Medulla oblongata (tissue), 1 donor: ENCODE data around the gene MDM2.

ENCODE experiments used
- DNase-seq: peaks from one replicate; pipeline ENCODE4 v3.0.0-alpha.2; 2015; ENCODE audit errors: extremely low spot score

The MDM2 gene

DNA sequence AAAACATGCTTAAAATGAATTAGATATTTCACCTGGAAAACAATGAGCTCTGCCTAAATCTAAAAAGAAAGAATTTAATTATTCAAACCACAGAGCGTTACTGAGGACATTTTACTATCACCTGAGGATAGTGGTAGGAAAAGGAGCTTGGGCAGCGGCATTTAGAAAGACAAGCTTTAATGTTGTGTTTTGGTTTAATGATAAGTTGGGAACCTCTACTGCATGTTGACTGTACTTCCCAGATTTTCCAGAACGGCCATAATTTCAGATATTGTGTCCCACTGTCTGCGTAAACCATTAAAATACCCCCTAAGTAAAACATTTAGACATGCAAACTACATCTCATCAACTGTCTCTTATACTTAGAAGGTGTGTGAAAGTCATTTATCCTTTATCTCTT, 69.6 kb downstream of the MDM2 start:
- DNase-seq, result no peak

- no peak for DNase-seq
Observed at GRCh38 chr12:68878283-68878682, 70.3 kb downstream of the MDM2 start.

- DNase-seq, result no peak
Observed at GRCh38 chr12:68878846-68879245, 70.9 kb downstream of the MDM2 start.

GRCh38 chr12:68880660-68881325, 72.8 kb downstream of the MDM2 start:
- DNase-seq, result peak; percentile 21

GRCh38 chr12:68882251-68882964, 74.4 kb downstream of the MDM2 start:
- DNase-seq, result no peak

DNA sequence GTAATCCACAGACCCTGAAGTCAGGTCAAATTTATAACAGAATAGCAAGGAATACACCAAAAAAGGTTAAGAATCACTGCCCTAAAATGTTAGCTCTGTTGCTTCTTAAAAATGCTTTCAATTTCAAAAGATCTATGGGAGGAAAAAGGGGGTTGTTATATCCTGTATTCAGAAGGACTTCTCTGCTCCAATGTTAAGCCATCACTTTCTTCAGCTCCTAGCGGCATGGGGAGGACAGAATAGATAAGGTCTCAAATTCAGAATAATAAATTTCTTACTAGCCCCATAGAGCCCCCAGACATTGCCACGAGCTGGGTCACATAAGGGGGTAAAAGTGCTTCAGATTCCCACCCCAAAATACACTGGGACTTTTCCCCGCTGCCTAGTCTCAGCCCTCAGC, 75.2 kb downstream of the MDM2 start:
- no peak for DNase-seq

GRCh38 chr12:68884251-68884650, 76.3 kb downstream of the MDM2 start:
- no peak for DNase-seq

DNA sequence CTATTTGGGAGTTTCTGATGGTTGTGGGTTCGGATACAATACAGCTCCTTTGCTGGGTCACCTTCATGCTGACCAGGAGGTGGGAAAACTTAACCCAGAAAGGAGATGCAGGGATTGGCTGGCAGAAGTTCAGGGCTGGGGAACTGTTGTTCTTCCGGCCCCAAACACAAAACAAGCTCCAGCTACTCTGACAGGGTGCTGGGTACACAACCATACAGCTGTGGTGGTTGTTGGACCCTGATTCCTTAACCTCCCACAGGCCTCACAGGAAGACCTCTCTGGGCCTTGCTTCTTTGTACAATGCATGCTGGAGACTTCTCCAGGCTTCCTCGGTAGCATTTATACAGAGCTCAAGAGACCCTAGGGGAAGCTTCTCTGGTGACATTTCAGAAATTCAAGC, 77.4 kb downstream of the MDM2 start:
- no peak for DNase-seq

DNA sequence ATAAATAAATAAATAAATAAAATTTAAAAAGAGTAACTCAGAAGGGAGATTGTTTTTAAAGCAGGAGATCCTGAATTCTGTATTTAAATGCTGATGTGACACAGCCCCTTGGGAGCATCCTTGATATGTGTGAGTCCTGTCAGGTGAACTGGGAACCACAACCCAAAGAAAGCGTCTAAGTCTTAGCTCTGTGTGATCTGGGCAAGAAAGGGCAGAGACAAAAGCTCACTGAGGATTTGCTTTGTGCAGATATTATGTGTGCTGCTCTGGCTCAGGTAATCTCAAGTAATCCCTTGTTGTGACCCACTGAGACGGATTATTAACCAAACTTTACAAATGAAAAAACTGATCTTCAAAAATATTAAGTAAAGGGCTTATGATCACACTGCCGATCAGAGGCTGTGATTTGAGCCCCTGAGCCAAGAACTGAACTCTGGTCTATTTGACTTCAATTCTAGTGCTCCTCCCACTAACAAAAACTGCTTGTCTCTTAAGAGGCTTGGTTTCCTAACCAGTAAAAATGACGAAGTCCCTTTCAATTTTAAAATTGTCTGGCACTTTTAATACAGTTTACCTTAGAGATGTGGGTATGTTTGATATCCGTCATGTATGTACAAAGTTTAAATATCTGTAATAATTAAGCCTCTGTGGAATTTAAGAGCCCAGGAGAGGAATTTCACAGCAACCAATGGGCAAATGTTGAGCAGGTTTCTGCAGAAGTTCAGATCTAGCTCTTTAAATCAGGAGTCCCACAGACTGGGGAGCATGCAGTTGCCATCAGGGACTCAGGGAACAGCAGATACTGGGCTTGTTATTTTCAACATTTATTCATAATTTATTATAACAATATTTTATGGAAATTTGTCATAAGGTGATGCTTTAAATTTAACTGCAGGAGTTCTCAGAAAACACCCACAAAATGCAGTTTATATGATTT, 78.9 kb downstream of the MDM2 start:
- no peak for DNase-seq

DNA sequence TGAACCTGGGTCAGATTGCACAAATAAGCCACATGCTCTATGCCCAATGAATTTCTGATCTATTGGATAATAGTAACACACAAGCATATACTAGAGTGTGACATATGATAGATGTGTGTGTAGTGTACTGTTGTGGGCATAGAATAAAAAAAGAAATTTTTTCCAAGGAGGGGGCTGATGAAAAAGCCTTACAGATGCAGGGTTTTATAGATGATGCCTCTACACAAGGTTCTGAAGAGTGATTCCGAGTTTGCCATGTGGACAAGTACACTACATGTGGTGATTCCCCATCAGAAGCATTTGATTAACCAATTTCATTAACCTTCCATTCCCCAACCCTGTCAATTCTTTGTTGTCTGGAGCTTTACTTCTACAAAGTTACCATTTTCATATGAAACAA, 79.7 kb downstream of the MDM2 start:
- DNase-seq, result no peak

DNA sequence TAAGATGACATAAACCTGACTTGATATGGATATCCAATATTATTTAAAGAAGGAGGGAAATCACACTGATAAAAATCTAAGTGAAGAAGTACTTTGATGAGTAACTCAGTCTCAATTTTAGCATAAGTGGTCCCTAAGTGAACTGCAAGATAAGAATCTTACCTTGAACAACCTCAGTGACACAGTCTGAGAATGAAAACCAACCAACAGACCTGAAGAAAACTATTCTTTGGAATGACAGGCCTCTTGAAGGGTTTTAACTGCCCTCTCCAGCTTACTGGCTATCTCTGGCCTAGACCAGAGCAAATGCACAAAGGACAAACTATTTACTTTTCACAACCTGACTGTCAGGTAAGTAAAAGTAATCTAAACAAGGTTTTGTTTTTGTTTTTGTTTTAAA, 80.3 kb downstream of the MDM2 start:
- no peak for DNase-seq

DNA sequence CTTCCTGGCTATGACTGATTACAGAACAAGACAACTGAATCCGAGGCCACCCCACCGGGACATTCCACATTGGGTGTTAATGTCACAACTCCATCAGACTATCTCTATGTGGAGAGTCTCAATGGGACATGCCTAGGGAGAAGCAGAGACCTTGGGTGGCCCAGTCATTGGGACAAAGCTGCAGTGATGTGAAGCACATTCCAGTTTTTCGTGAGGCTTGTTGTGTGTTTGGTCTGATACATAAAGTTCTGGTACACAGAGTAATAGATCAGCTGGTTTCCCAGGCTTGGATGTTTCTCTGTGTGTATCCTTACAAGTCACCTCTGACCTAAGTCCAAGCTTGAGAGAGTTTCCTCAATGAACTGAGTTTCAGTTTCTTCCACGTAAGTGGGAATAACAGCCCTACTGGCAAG, 82.7 kb downstream of the MDM2 start:
- no peak for DNase-seq

GRCh38 chr12:68891141-68891540, 83.2 kb downstream of the MDM2 start:
- no peak for DNase-seq

DNA sequence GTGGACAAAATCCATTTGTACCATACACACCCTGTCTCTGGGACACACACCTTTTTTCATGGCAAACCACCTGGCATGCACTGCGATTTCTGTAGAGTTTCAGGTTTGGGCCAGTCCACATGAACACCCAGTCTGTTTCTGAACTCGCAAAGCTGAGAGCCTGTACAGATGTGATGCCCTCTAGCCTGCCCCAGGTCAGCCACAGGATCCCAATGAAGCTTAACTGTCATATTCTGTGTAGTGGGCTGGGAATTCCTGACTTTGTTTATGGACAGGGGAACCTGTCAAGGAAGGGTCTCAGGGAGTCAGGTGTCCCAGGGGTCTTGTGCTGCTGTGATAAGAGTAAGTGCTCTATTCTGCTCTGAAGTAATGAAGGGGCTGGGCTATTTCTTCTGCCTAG, 85.2 kb downstream of the MDM2 start:
- DNase-seq, result no peak

- DNase-seq, result no peak
Observed at GRCh38 chr12:68893741-68894140, 85.8 kb downstream of the MDM2 start.

DNA sequence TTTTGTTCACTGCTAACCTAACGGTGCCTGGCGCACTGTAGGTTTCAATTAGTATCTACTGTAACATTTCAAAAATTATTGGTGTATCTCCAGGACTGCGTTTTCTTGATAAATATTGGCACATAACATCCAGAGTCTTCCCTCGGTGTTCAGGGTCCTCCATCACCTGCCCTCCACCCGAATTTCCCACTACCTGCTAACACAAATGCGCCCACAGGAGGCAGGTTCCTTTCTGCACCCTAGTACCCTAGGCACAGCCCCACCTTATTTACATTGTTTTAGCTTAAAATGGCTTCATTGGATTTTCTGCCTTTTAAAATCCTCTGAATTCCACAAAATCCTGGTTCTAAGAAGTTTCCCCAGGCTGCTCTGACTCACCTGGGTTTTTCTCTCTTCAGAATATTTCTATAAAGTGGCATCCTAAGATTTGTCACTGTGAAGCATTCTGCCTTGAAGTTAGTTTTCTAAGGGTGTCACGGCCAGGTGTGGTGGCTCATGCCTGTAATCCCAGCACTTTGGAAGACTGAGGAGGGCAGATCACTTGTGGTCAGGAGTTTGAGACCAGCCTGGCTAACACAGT, 86.4 kb downstream of the MDM2 start:
- no peak for DNase-seq

- no peak for DNase-seq
Observed at GRCh38 chr12:68896881-68897540, 89.0 kb downstream of the MDM2 start.

DNA sequence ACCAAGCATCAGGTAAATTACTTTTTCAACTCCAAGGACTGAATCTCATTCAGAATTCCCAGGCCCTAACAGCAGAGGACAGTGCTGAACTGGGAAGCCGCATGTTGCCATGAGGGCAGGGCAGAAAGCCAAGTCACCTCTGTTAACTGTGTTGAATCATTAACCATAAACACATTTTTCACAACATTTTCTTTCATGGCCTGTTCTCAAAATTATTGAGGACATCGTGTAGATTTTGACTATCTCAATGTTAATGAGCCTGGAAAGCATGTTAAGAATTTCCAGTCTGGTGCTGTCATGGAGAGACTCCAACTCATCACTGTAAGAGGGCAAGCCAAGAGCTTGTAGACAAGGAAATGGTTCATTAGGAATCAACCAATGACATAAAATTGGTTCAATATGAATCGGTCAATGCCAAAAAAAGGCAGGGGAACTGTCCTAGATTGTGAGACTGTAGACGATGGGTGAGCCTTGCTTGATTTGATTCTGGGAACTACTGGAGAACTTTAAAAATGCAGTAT, 91.3 kb downstream of the MDM2 start:
- peak; percentile 39 for DNase-seq

DNA sequence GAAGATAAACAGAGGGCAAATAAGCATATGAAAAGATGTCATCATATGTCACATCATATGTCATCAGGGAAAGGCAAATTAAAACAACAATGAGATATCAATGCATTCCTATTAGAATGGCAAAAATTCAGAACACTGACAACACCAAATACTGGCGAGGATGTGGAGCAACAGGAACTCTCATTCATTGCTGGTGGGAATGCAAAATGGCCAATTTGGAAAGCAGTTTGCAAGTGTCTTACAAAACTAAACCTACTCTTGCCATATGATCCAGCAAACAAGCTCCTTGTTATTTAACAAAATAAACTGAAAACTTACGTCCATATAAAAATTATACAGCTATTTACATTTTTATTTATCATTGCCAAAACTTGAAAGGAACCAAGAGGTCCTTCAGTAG, 92.3 kb downstream of the MDM2 start:
- no peak for DNase-seq
